GM12891 (cell line): ENCODE data around the gene KIF1A.

Source experiments
- PAX5 ChIP-seq: IDR thresholded peaks from 2 replicates; pipeline ENCODE4 v1.6.1; 2011; ENCODE audit warnings: low read length, moderate library complexity, mild to moderate bottlenecking; ENCODE audit not compliant: insufficient read depth, severe bottlenecking
- POLR2A ChIP-seq: IDR thresholded peaks from 2 replicates; pipeline ENCODE4 v1.6.1; 2011; ENCODE audit warnings: low read depth, low read length, control low read depth
- POLR2AphosphoS5 ChIP-seq: IDR thresholded peaks from 2 replicates; pipeline ENCODE4 v1.6.1; 2011; ENCODE audit warnings: low read depth, low read length, control low read depth
- SPI1 ChIP-seq: IDR thresholded peaks from 2 replicates; pipeline ENCODE4 v1.6.1; 2011; ENCODE audit warnings: low read depth, low read length, control low read depth
- TAF1 ChIP-seq: IDR thresholded peaks from 2 replicates; pipeline ENCODE4 v1.6.1; 2011; ENCODE audit warnings: low read depth, low read length, control low read depth

GRCh38 chr2:240747256-240747655 is 72.8 kb downstream of the KIF1A start:
- TF ChIP-seq POLR2AphosphoS5 (no peak), POLR2A (no peak), SPI1 (no peak), TAF1 (no peak), PAX5 (no peak)
